Sigmoid colon (tissue), 4 donors: ENCODE measurements around the gene RP2.

Experiments used
- CTCF ChIP-seq, 4 experiments: fragments of 450-650 bp in 3 of 4; fragments of 200-600 bp in 1 of 4; IDR thresholded peaks; one replicate each; pipeline ENCODE4 v1.5.1; 2016 to 2019; ENCODE audit warnings: antibody characterized with exemption in 4 of 4, mild to moderate bottlenecking in 3 of 4, moderate library complexity in 2 of 4
- EP300 ChIP-seq, 4 donors: sonication (generic); formaldehyde crosslinking; IDR thresholded peaks; one replicate each; pipeline ENCODE4 v1.6.1; 2017; ENCODE audit warnings: antibody characterized with exemption in 4 of 4
- POLR2A ChIP-seq, 2 donors: fragments of 450-650 bp; IDR thresholded peaks; one replicate each; pipeline ENCODE4 v1.6.1; 2016; ENCODE audit warnings: antibody characterized with exemption in 2 of 2, mild to moderate bottlenecking in 2 of 2, moderate library complexity in 2 of 2

- TF ChIP-seq CTCF (IDR thresholded peaks at IDR 0.05) (no peak), POLR2A (IDR thresholded peaks at IDR 0.05) (no peak), EP300 (IDR thresholded peaks at IDR 0.05) (no peak)
These were observed 44.0 kb upstream of the RP2 start for GRCh38 chrX:46792810-46793188.
